GM21381 (cell line): ENCODE results near the gene HLA-DRA.
"Not testable (repeated sequence)": the region's sequence is repeated elsewhere in the genome, so short reads cannot be mapped to it uniquely, and the experiment has no call there.

Experiments used
- ATAC-seq: cut with Tn5 transposase; IDR thresholded peaks from one replicate; pipeline ENCODE4 v1.9.1; 2021; ENCODE audit warnings: mild to moderate bottlenecking, moderate library complexity; ENCODE audit not compliant: unreplicated experiment

HLA-DRA gene

DNA sequence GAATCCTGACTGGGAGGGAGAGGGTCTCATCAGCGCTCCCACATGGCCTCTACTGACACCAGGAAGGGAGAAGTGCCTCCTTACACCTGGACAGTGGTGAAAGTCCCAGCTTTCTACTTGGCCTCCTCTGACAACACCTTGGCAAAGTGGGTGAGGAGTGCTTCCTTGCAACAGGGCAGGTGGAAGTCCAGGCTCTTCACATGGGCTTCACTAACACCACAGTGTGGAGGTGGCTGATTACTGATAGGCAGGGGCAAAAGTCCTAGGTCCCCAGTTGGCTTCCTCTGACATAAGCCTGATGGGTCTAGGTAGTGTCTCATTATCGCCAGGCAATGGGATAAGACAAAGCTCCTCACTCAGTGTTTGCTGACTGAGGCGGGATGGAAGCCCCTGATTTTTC lies 9.5 kb upstream of the HLA-DRA start:
- no peak for ATAC-seq

DNA sequence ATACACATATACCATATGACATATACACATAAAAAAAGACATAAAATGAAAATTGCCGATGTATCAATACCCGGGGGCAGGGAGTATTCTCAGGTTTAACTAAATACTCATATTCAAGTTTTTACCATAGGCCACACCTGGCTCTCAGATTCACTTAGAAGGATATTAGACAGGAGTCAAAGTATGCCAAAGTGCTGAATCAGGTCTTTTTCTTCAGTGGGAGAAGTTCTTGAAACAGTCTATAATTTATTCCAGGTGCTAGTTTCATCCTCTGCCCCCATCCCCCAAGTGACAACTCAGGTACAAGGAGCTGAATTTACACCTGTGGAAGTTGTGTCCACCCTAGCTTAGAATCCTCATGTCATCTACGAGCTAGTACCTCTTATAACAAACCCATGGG lies 8.5 kb upstream of the HLA-DRA start:
- no peak for ATAC-seq

GRCh38 chr6:32432050-32432450 lies 7.6 kb upstream of the HLA-DRA start:
- no peak for ATAC-seq

DNA sequence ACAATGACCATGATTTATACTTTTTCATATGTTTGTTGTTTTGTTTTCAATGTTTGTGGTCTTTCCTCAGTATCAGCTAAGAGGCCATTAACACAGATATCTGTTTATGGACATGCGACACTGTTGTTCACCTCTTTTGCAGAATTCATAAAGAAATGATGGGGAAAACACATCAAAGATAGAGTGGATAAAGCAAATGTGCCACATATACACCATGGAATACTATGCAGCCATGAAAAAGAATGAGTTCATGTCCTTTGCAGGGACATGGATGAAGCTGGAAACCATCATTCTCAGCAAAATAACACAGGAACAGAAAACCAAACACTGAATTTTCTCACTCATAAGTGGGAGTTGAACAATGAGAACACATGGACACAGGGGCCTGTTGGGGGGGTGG lies 5.7 kb upstream of the HLA-DRA start:
- not testable (repeated sequence) for ATAC-seq

GRCh38 chr6:32436186-32436585 lies 3.5 kb upstream of the HLA-DRA start:
- no peak for ATAC-seq

DNA sequence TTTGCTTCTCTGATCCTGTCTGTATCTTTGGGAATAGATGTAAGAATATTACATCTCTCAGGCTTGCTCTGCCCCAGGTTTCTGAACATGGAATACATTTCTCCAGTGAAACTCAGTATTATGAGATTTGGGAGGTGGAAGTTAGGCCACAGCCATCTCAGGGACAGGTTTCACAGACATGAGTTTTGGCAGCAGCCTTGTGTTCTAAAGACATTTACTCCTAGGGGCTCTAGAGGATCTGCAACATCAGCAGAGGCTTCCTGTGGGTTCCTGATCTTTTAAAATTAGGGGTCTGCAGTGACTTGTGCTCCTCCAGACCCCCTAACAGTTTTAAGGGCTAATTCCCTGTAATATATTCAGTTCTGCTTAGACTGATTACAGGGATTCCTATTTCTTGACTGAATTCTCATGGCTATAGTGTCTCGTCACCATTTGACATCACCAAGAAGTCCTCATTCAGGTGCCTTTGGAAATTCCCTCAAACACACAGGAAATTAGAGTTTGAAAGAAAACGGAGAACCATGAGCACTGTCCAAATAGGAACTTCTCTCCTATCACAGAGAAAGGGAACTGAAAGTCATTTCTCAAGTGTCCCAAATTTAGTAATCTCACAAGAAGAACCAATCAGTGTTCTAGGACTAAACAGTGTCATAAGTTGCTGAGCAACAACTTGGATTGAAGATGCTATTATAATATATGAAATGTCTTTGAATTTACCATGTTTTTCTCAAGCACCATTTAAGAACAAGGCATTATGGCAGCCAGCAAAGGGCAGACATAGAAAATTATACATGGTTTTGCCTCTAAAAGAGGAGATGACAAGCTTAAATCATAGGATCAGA lies 2.5 kb upstream of the HLA-DRA start:
- ATAC-seq: peak; percentile 66

GRCh38 chr6:32439139-32439538 lies 548 bp upstream of the HLA-DRA start:
- no peak for ATAC-seq

GRCh38 chr6:32442243-32442667 lies 2.6 kb downstream of the HLA-DRA start:
- ATAC-seq: no peak

GRCh38 chr6:32442977-32443552 lies 3.4 kb downstream of the HLA-DRA start:
- no peak for ATAC-seq

DNA sequence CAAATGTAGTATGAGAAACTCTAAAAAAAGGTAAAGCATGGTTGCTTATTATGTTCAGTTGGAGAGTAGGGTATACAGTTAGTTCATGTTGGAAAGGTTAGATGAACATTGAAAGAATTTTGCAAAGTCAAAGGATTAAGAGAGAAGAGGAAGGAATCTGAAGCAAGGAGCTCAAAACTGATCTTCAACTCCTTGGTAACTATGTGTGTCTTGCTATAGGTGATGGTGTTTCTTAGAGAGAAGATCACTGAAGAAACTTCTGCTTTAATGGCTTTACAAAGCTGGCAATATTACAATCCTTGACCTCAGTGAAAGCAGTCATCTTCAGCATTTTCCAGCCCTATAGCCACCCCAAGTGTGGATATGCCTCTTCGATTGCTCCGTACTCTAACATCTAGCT lies 4.7 kb downstream of the HLA-DRA start:
- ATAC-seq: no peak

DNA sequence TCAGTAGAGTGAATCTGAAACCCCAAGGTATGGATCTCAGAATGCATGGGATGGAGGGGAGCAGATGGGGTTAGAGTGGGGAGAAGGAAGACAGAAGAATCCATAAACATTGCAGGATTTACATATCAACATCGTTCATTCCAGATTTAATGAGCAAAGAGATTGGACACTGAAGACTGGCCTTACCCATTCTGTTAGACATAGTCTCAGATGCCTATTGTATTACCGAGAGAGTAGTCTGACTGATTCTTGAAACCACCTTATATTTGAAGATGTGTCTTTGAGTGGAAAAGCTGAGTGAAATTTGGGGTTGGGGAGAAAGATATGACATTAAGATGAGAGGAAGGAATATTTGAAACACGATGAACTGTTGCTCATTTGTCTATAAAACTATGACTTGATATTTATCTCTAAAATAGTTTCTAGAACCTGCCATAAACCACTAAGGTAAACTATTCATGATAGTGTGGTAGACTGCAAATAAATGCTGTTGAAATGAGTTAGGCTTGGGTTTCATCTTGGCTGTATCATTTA lies 5.7 kb downstream of the HLA-DRA start:
- ATAC-seq: no peak

GRCh38 chr6:32447932-32448331 lies 8.2 kb downstream of the HLA-DRA start:
- no peak for ATAC-seq

GRCh38 chr6:32449088-32449736 lies 9.5 kb downstream of the HLA-DRA start:
- no peak for ATAC-seq

DNA sequence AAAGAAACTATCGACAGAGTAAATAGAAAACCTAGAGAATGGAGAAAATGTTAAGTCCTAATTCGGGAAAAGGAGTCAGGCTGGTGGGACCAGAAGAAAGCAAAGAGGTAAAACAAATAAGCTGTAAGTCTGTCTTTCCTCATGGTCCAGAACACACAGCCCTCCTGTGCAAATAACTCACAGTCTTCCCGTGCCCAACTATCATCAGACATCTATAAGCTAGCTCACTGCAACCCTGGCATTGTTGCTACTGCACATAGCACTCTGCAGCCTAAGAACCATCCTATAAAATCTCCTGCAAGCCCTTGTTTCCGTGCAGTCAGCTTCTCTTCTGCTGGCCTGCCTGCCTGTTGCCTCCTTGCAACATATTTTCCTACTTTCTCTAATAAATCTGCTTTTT lies 17.4 kb downstream of the HLA-DRA start:
- ATAC-seq: no peak

DNA sequence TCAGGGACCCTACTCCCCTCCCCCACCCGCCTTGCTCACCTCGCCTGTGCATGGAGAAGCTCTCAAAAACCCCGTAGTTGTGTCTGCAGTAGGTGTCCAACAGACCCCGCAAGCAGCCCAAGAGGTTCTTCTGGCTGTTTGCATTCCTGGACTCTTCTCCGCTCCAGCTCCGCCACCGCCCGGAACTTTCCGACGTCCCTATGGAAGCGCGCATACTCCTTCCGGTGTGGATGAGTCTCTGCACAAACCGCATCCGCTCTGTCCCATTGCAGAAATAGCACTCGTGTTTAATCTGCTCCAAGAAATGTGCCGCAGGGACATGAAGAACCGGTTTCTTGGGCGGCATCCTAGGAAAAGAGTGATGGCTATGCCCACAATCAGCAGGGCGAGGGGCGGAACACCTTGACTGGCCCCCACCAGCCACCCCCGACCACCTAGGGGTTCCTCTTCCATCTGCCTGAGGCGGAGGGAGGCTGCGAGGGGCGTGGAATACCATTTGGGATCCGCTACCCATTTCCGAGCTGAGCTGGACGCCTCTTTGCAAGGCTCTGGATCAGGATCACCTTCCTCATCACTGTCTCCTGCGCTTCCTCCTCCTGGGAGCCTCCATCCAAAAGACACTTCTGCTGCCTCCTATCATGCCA lies 20.2 kb downstream of the HLA-DRA start:
- no peak for ATAC-seq

GRCh38 chr6:32460528-32460927 lies 20.8 kb downstream of the HLA-DRA start:
- no peak for ATAC-seq

- ATAC-seq: no peak
Observed at GRCh38 chr6:32461493-32461892, 21.8 kb downstream of the HLA-DRA start.

DNA sequence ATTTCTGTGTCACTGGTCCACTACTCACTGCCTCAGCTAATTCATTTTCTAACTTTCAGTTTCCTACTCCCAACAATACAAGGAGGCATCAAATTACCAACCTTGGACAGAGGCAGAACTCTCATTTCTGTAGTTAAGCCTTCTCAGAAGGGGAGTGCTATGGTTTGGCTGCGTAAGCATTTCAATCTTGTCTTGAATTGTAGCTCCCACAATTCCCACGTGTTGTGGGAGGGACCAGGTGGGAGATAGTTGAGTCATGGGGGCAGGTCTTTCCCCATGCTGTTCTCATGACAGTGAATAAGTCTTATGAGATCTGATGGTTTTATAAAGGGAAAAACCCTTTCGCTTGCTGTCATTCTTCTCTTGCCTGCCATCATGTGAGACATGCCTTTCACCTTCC lies 22.9 kb downstream of the HLA-DRA start:
- ATAC-seq: peak; percentile 81

- not testable (repeated sequence) for ATAC-seq
Observed at GRCh38 chr6:32467743-32468503, 28.2 kb downstream of the HLA-DRA start.

DNA sequence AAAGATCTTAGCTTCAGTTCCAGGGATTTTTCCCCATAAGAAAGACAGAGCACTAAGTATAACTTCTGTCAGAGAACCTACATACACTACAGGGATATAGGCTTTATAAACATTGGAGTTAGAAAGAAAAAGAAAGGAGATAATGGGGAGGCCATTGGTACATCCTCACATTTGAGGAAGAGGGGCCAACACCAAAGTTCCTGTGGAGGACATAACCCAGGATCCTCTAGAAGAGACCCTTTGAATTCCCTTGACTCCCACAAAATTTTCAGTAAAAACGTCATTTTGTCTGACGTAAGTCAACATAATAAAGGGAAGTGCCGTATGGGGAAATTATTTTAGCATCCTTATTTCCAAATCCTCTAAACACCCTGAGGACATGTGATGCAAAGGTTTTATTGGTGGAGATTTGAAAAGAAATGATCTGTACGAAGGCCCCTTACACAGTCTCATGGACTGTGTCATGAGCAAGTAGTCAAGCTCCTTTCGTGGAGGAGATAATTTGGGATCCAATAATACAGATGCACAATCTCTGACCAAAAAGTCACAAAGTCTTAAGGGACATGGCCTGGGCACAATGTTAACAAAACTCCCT lies 33.2 kb downstream of the HLA-DRA start:
- ATAC-seq: peak; percentile 17
